NCI-H460 (cell line): ENCODE results near the gene PUDP. TPM values are rescaled to one million over a fixed set of nuclear protein-coding genes. Genes with fewer than 3 reads are reported as not detected.
"Not testable (repeated sequence)": the region's sequence is repeated elsewhere in the genome, so short reads cannot be mapped to it uniquely, and the experiment has no call there.

ENCODE experiments used
- DNase-seq: peaks from one replicate; pipeline ENCODE4 v3.0.0-alpha.2; 2016; ENCODE audit warnings: low read depth; ENCODE audit errors: extremely low read depth
- polyA plus RNA-seq: library from polyadenylated mRNA; depleted of rRNA; stranded (reverse); fragments of >200 nt; gene quantifications from 2 replicates; pipeline ENCODE4 v1.2.3, GENCODE V29; 2014; cell fraction: nucleus; rRNA removed
- total RNA-seq: library from RNA; depleted of rRNA; stranded (reverse); fragments of >200 nt; shearing (Covaris generic); gene quantifications from 2 replicates; pipeline ENCODE4 v1.2.3, GENCODE V29; 2014; rRNA removed

Gene PUDP
- 8.2 and 9.8 TPM in 2 replicates for total RNA-seq
- polyA plus RNA-seq, result 5.3 and 28.9 TPM in 2 replicates

DNA sequence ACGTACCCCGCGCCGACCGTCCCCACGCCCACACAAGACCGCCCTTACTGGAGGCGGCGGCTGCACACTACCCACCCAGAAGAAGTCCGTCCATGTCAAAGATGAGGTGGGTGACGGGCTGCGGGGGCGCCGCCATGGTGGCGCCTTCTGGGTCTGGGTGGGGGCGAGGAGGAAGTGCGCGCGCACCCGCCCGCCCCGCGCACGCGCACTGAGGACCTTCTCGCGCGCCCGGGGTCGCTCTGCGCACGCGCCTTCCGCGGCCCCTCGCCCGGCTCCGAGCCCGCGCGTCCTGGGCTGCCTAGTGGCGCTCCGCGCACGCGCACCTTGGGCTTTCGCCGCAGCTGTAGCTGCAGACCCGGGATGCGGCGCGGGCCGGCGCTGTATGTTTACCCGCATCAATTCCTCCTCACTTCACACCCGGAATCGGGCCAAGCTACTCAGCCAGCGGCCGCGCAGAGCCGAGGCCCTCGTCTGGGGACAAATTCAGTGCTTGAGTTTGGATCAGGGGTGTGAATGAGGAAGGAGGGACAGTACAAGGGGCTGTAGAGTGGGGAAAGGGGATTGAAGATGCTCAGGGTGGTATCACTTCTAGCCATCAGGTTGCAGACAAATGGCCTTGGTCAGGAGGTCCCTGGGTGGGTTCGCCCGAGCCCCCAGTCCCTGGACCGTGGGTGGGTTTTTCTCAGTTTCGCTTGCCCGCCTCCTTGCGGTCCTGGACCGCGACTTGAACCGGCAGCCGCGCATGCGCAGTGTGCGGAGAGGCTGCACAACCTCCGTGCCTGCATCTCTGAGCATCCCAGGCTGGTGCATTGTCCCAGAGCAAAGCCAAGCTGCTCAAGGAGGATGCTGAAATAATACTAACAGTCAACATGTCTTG lies at the start of gene PUDP:
Gene PUDP, minus strand, starts transcription at position 176 of the 877 bp plus-strand sequence. Its CDS starts 40 bp downstream, at position 136.
- DNase-seq, result peak; percentile 78

DNA sequence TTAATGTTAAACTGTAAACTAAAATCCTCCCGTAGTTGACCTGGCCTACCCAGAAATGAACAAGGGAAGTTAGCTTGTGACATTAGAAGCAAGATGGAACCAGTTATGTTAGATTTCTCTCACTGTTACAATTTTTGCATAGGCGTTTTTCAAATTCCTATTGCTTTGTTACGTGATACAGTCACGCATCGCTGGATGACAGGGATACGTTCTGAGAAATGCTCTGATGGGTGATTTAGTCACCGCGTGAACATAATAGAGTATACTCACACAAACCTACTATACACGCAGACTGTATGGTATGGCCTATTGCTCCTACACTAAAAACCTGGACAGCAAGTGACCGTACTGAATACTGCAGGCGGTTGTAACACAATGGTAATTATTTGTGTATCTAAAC lies 46.7 kb upstream of the PUDP start:
- no peak for DNase-seq

- no peak for DNase-seq
These were observed 44.9 kb upstream of the PUDP start for GRCh38 chrX:7192871-7193270.

DNA sequence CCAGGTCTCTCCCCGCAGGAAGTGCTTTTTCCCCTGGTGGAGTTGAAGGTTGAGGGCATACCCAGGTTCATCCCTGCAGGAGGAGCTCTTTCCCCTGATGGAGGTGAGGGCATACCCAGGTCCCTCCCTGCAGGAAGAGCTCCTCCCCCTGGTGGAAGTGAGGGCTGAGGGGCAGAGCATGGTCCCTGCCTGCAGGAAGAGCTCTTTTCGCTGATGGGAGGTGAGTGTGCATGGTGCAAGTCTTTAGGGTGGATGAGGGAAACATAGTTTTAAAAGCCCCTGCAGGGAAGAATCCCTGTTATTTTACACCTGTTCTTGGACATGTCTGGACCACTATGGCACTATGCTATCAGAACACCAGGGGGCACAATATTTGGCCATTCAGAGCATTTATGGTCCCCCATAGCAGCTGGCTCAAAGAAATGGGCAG lies 43.7 kb upstream of the PUDP start:
- DNase-seq, result no peak

- DNase-seq, result no peak
These were observed 42.2 kb upstream of the PUDP start for GRCh38 chrX:7190157-7190556.

GRCh38 chrX:7188672-7189071 lies 40.7 kb upstream of the PUDP start:
- DNase-seq, result no peak

DNA sequence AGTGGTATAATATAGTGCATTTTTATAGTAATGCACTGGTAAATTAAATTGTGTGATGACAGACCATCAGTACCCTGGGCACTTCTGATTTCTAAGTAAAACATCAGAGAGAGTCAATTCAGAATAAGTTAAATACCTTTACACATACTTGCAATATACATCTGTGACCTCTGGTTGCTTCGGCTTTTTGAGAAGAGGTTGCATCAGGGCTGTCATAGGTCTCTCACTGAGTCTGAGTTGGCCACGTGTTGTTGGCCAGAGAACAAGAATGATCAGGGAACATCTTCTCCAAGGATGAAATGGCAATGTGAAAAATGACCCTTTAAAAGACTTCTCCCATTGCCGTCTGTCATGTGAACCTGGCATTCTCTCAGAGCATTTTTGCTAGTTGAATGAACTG lies 36.9 kb upstream of the PUDP start:
- DNase-seq, result no peak

- no peak for DNase-seq
These were observed 31.5 kb upstream of the PUDP start for GRCh38 chrX:7179446-7179845.

DNA sequence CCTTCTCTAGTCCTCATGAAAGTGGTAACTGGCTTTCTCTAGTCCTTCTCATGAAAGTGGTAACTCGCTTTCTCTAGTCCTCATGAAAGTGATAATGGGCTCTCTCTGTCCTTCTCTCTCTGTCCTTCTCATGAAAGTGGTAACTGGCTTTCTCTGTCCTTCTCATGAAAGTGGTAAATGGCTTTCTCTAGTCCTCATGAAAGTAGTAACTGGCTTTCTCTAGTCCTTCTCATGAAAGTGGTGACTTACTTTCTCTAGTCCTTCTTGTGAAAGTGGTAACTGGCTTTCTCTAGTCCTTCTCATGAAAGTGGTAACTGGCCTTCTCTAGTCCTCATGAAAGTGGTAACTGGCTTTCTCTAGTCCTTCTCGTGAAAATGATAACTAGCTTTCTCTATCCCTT lies 30.9 kb upstream of the PUDP start:
- not testable (repeated sequence) for DNase-seq

DNA sequence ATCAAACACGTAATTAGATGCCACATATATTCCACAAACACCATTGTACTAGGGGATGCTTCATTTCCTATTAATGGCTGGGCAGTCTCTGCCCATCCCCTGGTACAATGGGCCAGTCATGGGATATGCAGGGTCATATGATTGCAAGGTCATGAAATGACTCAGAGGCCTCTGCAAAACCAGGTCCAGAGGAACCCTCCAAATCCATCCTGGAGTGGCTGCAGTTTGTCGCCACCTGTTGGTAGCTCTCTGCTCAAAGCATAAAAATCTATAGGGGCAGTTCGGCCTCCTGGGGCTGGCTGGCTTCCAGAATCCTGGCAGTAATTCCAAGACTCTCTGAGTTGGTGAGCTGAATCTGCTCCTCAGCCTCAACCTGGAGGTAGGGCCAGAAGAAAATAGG lies 22.9 kb upstream of the PUDP start:
- DNase-seq, result peak; percentile 35

DNA sequence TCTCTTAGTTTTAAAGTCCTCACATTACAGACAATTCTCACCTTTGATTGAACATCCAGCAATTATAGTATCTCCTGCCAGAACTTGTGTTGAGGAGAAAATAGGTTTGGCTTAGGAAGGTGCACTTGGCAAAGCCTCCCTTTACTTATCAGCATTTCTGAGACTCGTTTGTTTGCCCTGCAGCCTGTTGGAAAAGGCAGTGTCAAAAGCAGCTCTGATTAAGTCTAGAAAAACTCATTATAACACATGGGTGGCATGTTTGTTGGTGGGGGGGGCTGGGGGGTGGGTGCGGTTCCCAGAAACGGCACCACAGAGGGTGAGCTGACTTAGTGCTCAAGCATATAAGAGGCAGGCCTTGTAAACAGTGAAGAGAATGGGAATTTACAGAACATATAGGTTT lies 21.7 kb upstream of the PUDP start:
- DNase-seq, result no peak

GRCh38 chrX:7168371-7168770 lies 20.4 kb upstream of the PUDP start:
- no peak for DNase-seq

GRCh38 chrX:7164174-7164573 lies 16.2 kb upstream of the PUDP start:
- DNase-seq, result no peak

DNA sequence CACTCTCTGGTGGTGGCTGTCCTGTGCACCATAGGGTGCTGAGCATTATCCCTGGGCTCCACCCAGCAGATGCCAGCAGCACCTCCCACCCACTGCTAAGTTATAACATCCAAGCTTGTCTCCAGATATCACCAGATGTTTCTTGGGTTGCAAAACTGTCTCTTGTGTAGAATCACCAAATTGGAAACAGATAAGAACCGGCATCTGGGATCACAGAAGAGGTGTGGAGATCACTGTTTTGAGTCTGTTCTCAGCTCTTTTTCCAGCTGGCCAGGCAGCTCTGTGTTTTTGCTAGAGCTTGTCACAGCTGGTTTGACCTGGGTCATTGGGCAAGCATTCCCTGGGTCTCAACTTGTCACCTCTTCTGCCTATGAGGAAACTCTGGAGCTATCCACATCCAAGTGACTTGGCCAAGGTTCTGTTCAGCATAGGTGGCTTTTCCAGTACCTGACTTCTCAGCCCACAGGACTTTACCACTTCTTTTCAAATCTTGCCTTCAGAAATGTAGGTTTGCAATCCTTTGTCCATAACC lies 15.3 kb upstream of the PUDP start:
- DNase-seq, result no peak

GRCh38 chrX:7159149-7159861 lies 11.4 kb upstream of the PUDP start:
- peak; percentile 55 for DNase-seq

- DNase-seq, result no peak
These were observed 10.6 kb upstream of the PUDP start for GRCh38 chrX:7158468-7158990.

- DNase-seq, result no peak
These were observed 8.9 kb upstream of the PUDP start for GRCh38 chrX:7156879-7157278.

DNA sequence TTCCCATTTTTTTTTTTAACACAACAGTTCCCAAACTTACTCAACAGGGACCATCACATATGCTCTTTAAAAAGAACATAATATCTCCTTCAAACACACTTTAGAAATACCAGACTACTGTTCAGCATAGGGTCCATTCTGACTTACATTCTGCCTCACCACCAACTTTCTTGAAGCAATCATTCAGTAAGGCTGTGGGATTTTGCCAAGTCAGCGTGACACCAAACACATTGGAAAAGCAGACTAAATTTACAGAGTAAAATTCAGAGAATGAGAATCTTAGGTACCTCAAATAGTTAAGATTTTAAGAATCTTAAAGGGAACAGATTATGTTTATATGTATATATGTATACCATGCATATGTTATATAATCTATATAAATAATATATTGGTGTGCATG lies 7.2 kb upstream of the PUDP start:
- DNase-seq, result no peak

- no peak for DNase-seq
These were observed 6.2 kb upstream of the PUDP start for GRCh38 chrX:7154041-7154597.

- DNase-seq, result no peak
These were observed 5.3 kb upstream of the PUDP start for GRCh38 chrX:7153231-7153630.

DNA sequence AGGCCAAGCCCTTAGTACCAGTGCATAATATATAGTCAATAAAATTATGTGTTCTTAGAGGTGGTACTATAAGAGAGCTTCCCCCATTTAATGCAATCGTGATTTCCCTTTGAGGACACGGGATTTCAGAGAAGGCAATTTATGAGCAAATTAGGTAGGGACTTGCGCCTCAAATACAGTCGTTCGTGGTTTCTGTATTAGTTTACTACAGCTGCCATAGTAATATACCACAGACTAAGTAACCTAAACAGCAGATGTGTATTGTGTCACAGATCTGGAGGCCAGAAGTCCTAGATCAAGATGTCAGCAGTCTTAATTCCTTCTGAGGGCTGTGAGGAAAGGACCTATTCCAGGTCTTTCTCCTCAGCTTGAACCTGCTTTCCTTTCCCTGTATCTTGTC lies 1.5 kb upstream of the PUDP start:
- no peak for DNase-seq
